OCI-LY1 (cell line): ENCODE measurements around the gene USP48.
A peak's percentile ranks its signal among the peaks of the same experiment; 100 is the strongest.

Experiments
- H2AFZ ChIP-seq: fragments of 200-600 bp; sonication (generic), shearing (Covaris generic); 2 replicates; pipeline ENCODE4 v1.6.0; 2014; ENCODE audit warnings: antibody characterized with exemption, mild to moderate bottlenecking, low read length
- H3F3A ChIP-seq: fragments of 200-600 bp; sonication (generic), shearing (Covaris generic); 2 replicates; pipeline ENCODE4 v1.6.0; 2014; ENCODE audit warnings: mild to moderate bottlenecking, antibody characterized with exemption, low read length, moderate library complexity; ENCODE audit not compliant: insufficient read depth
- H3K27ac ChIP-seq: fragments of 200-600 bp; sonication (generic); 2 replicates; pipeline ENCODE4 v1.5.1; 2014; ENCODE audit warnings: low read length, mixed run types, mild to moderate bottlenecking, low read depth; ENCODE audit not compliant: poor library complexity, severe bottlenecking
- H3K27me3 ChIP-seq: fragments of 200-600 bp; sonication (generic); 2 replicates; pipeline ENCODE4 v1.6.0; 2014; ENCODE audit warnings: antibody characterized with exemption, mild to moderate bottlenecking, low read length, moderate library complexity; ENCODE audit not compliant: insufficient read depth
- H3K36me3 ChIP-seq: fragments of 200-600 bp; sonication (generic); 2 replicates; pipeline ENCODE4 v1.6.1; 2014; ENCODE audit warnings: mild to moderate bottlenecking, antibody characterized with exemption, low read length, moderate library complexity, mixed read lengths; ENCODE audit not compliant: insufficient read depth
- H3K4me1 ChIP-seq: fragments of 200-600 bp; sonication (generic); 2 replicates; pipeline ENCODE4 v1.5.1; 2014; ENCODE audit warnings: mild to moderate bottlenecking, low read length, moderate library complexity; ENCODE audit not compliant: insufficient read depth, severe bottlenecking
- H3K4me2 ChIP-seq: fragments of 200-600 bp; sonication (generic), shearing (Covaris generic); 2 replicates; pipeline ENCODE4 v1.6.1; 2014; ENCODE audit warnings: low read length
- H3K4me3 ChIP-seq: fragments of 200-600 bp; sonication (generic); 2 replicates; pipeline ENCODE4 v1.5.1; 2014; ENCODE audit warnings: low read length, low read depth, mild to moderate bottlenecking, mixed read lengths; ENCODE audit not compliant: poor library complexity, severe bottlenecking
- H3K79me2 ChIP-seq: fragments of 200-600 bp; shearing (Covaris generic); 2 replicates; pipeline ENCODE4 v1.6.1; 2016; ENCODE audit warnings: mixed run types, low read length, mixed read lengths; ENCODE audit not compliant: insufficient read depth
- H3K9ac ChIP-seq: fragments of 200-600 bp; sonication (generic), shearing (Covaris generic); 2 replicates; pipeline ENCODE4 v1.6.1; 2014; ENCODE audit warnings: mild to moderate bottlenecking, low read length, mixed read lengths
- H3K9me2 ChIP-seq: fragments of 200-600 bp; sonication (generic), shearing (Covaris generic); 2 replicates; pipeline ENCODE4 v1.6.1; 2014; ENCODE audit warnings: low read depth, mild to moderate bottlenecking, low read length, mixed read lengths
- H3K9me3 ChIP-seq: fragments of 200-600 bp; shearing (Covaris generic); 2 replicates; pipeline ENCODE4 v1.6.1; 2014; ENCODE audit warnings: low read length, mixed read lengths
- H4K20me1 ChIP-seq: fragments of 200-600 bp; sonication (generic), shearing (Covaris generic); 2 replicates; pipeline ENCODE4 v1.6.0; 2016; ENCODE audit warnings: mild to moderate bottlenecking, low read length; ENCODE audit not compliant: insufficient read depth
- CTCF ChIP-seq: fragments of 200-600 bp; sonication (generic), shearing (Covaris generic); IDR thresholded peaks from 2 replicates; pipeline ENCODE4 v1.5.1; 2017; ENCODE audit warnings: mild to moderate bottlenecking, antibody characterized with exemption, low read length, moderate library complexity, mixed read lengths
- EZH2 ChIP-seq: fragments of 200-600 bp; sonication (generic), shearing (Covaris generic); IDR thresholded peaks from 2 replicates; pipeline ENCODE4 v1.8.0; 2017; ENCODE audit warnings: borderline replicate concordance, mixed run types, mild to moderate bottlenecking, antibody characterized with exemption, low read length, moderate library complexity, mixed read lengths

The USP48 gene

DNA sequence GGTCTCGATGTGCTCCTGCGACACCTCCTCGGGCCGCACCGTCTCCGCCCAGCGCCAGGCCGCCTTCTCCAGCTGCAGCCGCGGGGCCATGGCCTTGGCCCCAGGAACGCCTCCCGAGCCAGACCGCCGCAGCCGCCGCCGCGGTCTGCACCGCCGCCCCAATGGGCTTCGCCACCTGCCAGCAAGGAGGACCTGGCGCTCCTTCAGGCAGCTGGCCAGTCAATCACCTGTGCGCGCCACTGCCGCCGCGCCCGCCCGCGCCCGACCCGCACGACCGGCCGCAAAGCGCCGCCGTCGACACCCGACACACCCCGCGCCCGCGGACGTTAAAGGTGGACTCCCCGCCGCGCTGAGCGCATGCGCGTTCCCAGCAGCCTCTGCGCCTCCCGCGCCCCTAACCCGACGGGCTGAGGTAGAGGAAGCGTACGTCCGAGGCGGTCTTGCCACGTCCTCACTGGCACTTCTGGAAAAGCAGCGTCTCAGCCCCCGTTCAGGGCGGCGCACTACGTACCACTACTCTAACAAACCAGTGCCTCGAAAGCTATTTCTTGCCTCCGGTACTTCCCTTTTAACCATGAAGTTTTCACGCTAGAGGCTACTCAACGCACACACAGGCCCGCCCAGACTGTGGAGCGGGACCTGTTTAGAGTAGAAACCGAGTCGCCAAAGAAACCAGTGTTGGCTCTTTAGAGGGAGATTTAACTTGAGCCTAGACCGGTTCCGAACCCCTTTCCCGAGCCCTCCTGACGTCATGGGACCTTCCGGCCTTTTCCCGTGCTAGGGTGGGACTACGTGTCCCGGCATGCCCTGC lies at the start of gene USP48:
Gene USP48, minus strand, starts transcription at position 282 of the 811 bp plus-strand sequence. Its CDS starts 192 bp downstream, at position 90.
- Histone ChIP-seq H3K4me3 (peak within 1 kb of the TSS; percentile 72), H3K4me1 (peaks cover 18% of the 10 kb centered on the region), H3K9me2 (no peaks in the 10 kb centered on the region), H2AFZ (peak within 1 kb of the TSS; percentile 42; the same call in 1 of the 2 replicates), H3K27me3 (no peaks in the 10 kb centered on the region), H4K20me1 (no peaks in the 10 kb centered on the region), H3F3A (no peaks in the 10 kb centered on the region), H3K36me3 (no peaks in the 10 kb centered on the region; the same call in 1 of the 2 replicates), H3K27ac (peak within 1 kb of the TSS; percentile 97), H3K79me2 (peaks cover 42% of the 10 kb centered on the region), H3K4me2 (peak within 1 kb of the TSS; percentile 82), H3K9me3 (no peaks in the 10 kb centered on the region), H3K9ac (peak within 1 kb of the TSS; percentile 87)
- TF ChIP-seq EZH2: no peak
- no peak for TF ChIP-seq CTCF

DNA sequence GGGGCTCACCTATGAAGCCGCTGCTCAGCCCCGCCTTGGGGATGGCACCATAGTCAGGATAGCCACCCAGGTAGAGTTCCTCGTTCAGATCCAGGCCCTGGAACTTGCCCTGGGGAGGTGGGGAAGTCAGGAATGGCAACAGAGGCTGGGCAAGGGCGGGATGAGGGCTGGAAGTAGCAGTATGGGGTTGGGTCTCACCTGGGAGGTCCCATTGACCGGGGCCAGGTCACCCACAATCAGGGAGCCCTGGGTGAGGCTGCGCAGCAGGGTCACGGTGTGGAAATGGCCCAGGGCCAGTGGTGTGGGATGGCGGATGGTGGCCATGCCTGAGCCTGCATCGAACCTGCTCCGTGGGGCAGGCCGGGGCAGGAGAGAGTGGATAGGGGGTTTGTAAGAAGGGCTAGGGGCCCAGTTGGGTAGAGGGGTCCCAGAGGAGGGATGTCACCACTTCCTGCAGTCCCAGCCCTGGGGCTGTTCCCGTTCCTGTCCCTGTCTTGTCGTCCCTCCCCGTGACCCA lies 48.6 kb upstream of the USP48 start:
- Histone ChIP-seq H2AFZ (no peak overlapping the region), H3K79me2 (no peaks in the 10 kb centered on the region), H3K9ac (no peak overlapping the region), H3K9me2 (no peaks in the 10 kb centered on the region), H4K20me1 (no peaks in the 10 kb centered on the region), H3K27ac (no peak overlapping the region), H3F3A (no peaks in the 10 kb centered on the region), H3K4me2 (no peak overlapping the region), H3K36me3 (peaks cover 6% of the 10 kb centered on the region; the same call in 1 of the 2 replicates), H3K9me3 (0 out of 2 replicates have a peak, but pooled peaks cover 8% of the 10 kb centered on the region), H3K4me3 (no peak overlapping the region), H3K4me1 (no peaks in the 10 kb centered on the region), H3K27me3 (peaks cover 4% of the 10 kb centered on the region; the same call in 1 of the 2 replicates)
- TF ChIP-seq CTCF (no peak), EZH2 (no peak)

GRCh38 chr1:21830792-21831453 lies 48.0 kb upstream of the USP48 start:
- Histone ChIP-seq H2AFZ (no peak overlapping the region), H3K36me3 (peaks cover 6% of the 10 kb centered on the region; the same call in 1 of the 2 replicates), H4K20me1 (no peaks in the 10 kb centered on the region), H3K4me1 (no peaks in the 10 kb centered on the region), H3F3A (no peaks in the 10 kb centered on the region), H3K27ac (no peak overlapping the region), H3K9ac (no peak overlapping the region), H3K4me3 (no peak overlapping the region), H3K4me2 (no peak overlapping the region), H3K79me2 (no peaks in the 10 kb centered on the region), H3K9me3 (0 out of 2 replicates have a peak, but pooled peaks cover 8% of the 10 kb centered on the region), H3K9me2 (no peaks in the 10 kb centered on the region), H3K27me3 (peaks cover 4% of the 10 kb centered on the region; the same call in 1 of the 2 replicates)
- TF ChIP-seq EZH2 (no peak), CTCF (no peak)
